IPS DF 4.7 (cell line): ENCODE measurements around the gene SORT1.

Source experiments
- DNase-seq: peaks from one replicate; pipeline ENCODE4 v3.0.0-alpha.2; 2013; ENCODE audit warnings: low spot score; ENCODE audit errors: extremely low read depth

SORT1 gene

GRCh38 chr1:109263234-109263596 is 134.5 kb downstream of the SORT1 start:
- no peak for DNase-seq

GRCh38 chr1:109262231-109263055 is 135.3 kb downstream of the SORT1 start:
- no peak for DNase-seq

GRCh38 chr1:109261578-109261977 is 136.1 kb downstream of the SORT1 start:
- DNase-seq, result no peak

GRCh38 chr1:109261006-109261405 is 136.7 kb downstream of the SORT1 start:
- DNase-seq, result no peak

GRCh38 chr1:109259674-109260557 is 137.8 kb downstream of the SORT1 start:
- no peak for DNase-seq
